Spleen (tissue), 7 donors: Measurements from ENCODE around the gene BIRC6.

Experiments
- POLR2A ChIP-seq, 3 donors: fragments of 450-650 bp; IDR thresholded peaks; one replicate each; pipeline ENCODE4 v1.5.1; 2017; ENCODE audit warnings: antibody characterized with exemption in 3 of 3, mild to moderate bottlenecking in 1 of 3
- TF ChIP-seq, protein P1 (sequence below), 11 experiments: fragments of 200-600 bp in 7 of 11; fragments of 450-650 bp in 4 of 11; sonication (generic) in 4 of 11; IDR thresholded peaks in 8 of 11; conservative IDR thresholded peaks in 3 of 11; 1 replicate in 7 of 11; 2 replicates in 4 of 11; pipeline versions ENCODE4 v1.4.0 to v1.8.0; 2016 to 2021; ENCODE audit warnings: antibody characterized with exemption in 11 of 11, inconsistent platforms in 4 of 11, mild to moderate bottlenecking in 1 of 11
- donor health status: DM: no; HTN: no; CAD: no; lungs with moderate emphysema.
- donor health status: DM: no; HTN: no; CAD: no.
- donor health status: DM: no; HTN: no; CAD: no.

DNA sequence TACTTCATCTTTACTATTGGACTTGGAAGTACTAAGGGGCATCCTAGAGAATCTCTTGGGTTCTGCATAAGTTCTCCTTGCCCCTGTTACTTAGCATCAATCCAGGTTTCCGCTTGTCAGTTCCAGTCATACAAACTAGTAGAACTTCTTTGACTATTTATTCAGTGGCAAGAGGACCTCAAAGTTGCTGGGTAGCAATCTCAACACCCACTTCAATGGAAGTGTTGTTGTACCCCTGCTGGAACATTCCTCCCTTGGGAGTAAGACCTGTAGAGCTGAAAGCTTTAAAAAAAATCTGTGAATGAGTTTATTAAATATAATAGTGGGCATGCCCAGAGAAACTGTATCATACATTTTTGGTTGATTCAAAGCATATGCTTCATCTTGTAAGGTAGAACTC, 27.0 kb downstream of the BIRC6 start:
- TF ChIP-seq POLR2A (IDR thresholded peaks at IDR 0.05) = no peak
- TF ChIP-seq, protein P1, sequence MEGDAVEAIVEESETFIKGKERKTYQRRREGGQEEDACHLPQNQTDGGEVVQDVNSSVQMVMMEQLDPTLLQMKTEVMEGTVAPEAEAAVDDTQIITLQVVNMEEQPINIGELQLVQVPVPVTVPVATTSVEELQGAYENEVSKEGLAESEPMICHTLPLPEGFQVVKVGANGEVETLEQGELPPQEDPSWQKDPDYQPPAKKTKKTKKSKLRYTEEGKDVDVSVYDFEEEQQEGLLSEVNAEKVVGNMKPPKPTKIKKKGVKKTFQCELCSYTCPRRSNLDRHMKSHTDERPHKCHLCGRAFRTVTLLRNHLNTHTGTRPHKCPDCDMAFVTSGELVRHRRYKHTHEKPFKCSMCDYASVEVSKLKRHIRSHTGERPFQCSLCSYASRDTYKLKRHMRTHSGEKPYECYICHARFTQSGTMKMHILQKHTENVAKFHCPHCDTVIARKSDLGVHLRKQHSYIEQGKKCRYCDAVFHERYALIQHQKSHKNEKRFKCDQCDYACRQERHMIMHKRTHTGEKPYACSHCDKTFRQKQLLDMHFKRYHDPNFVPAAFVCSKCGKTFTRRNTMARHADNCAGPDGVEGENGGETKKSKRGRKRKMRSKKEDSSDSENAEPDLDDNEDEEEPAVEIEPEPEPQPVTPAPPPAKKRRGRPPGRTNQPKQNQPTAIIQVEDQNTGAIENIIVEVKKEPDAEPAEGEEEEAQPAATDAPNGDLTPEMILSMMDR (IDR thresholded peaks at IDR 0.05 in 8 of 11, conservative IDR thresholded peaks at IDR 0.05 in 3 of 11) = no peak
